Hematopoietic multipotent progenitor cell treated with erythropoietin and hydrocortisone succinate and interleukin-3 and kit ligand, for 8 days (in vitro differentiated cells): ENCODE results near the gene OCA2.
"Not testable (repeated sequence)": the region's sequence is repeated elsewhere in the genome, so short reads cannot be mapped to it uniquely, and the experiment has no call there.

Experiments used
- DNase-seq: peaks from one replicate; pipeline ENCODE4 v3.0.0-alpha.2; 2015

OCA2 gene

GRCh38 chr15:27752691-27753090, 346.4 kb downstream of the OCA2 start:
- no peak for DNase-seq

- no peak for DNase-seq
Observed at GRCh38 chr15:27747997-27748396, 351.1 kb downstream of the OCA2 start.

- no peak for DNase-seq
Observed at GRCh38 chr15:27746401-27746955, 352.6 kb downstream of the OCA2 start.

- DNase-seq = no peak
Observed at GRCh38 chr15:27744641-27745040, 354.5 kb downstream of the OCA2 start.

- DNase-seq = no peak
Observed at GRCh38 chr15:27743638-27744037, 355.5 kb downstream of the OCA2 start.

- DNase-seq = no peak
Observed at GRCh38 chr15:27742751-27743477, 356.2 kb downstream of the OCA2 start.

- no peak for DNase-seq
Observed at GRCh38 chr15:27741226-27741860, 357.8 kb downstream of the OCA2 start.

- DNase-seq = no peak
Observed at GRCh38 chr15:27734785-27735495, 364.2 kb downstream of the OCA2 start.

- DNase-seq = no peak
Observed at GRCh38 chr15:27731776-27732175, 367.3 kb downstream of the OCA2 start.

GRCh38 chr15:27730868-27731267, 368.2 kb downstream of the OCA2 start:
- no peak for DNase-seq

GRCh38 chr15:27725731-27726130, 373.4 kb downstream of the OCA2 start:
- DNase-seq = no peak

- no peak for DNase-seq
Observed at GRCh38 chr15:27723821-27724220, 375.3 kb downstream of the OCA2 start.

- DNase-seq = no peak
Observed at GRCh38 chr15:27722102-27722501, 377.0 kb downstream of the OCA2 start.

GRCh38 chr15:27714675-27715074, 384.4 kb downstream of the OCA2 start:
- DNase-seq = no peak

- not testable (repeated sequence) for DNase-seq
Observed at GRCh38 chr15:27713850-27714249, 385.3 kb downstream of the OCA2 start.

- DNase-seq = no peak
Observed at GRCh38 chr15:27707257-27707656, 391.9 kb downstream of the OCA2 start.

- no peak for DNase-seq
Observed at GRCh38 chr15:27706300-27706699, 392.8 kb downstream of the OCA2 start.

GRCh38 chr15:27705056-27705455, 394.1 kb downstream of the OCA2 start:
- no peak for DNase-seq
